Dendritic cell treated with granulocyte-macrophage colony-stimulating factor and Interleukin-4, amounts not matched to agents 40 ng/mL and 50 ng/mL, for 4 days (primary cell): ENCODE measurements around the gene CAV1.

ENCODE experiments used
- H3K27ac Mint-ChIP-seq: one replicate; pipeline ENCODE4 v1.8.0; 2022; ENCODE audit warnings: mild to moderate bottlenecking, mixed read lengths
- H3K27me3 Mint-ChIP-seq: one replicate; pipeline ENCODE4 v1.8.0; 2022; ENCODE audit warnings: mild to moderate bottlenecking, mixed read lengths
- H3K36me3 Mint-ChIP-seq: one replicate; pipeline ENCODE4 v1.8.0; 2022; ENCODE audit warnings: low read depth, mixed read lengths
- H3K4me1 Mint-ChIP-seq: one replicate; pipeline ENCODE4 v1.8.0; 2022; ENCODE audit warnings: low read depth, mixed read lengths
- H3K4me3 Mint-ChIP-seq: one replicate; pipeline ENCODE4 v1.8.0; 2022; ENCODE audit warnings: mild to moderate bottlenecking, moderate library complexity, mixed read lengths
- H3K9me3 Mint-ChIP-seq: one replicate; pipeline ENCODE4 v1.8.0; 2022; ENCODE audit warnings: mixed read lengths
- intact Hi-C: fragments of 100-400 bp; cut with micrococcal nuclease; formaldehyde crosslinking; loops from one replicate; pipeline ENCODE4 v1.15.0; 2022

The CAV1 gene

GRCh38 chr7:116547347-116547746 lies 22.5 kb downstream of the CAV1 start:
- Mint-ChIP-seq H3K9me3 (no peaks in the 10 kb centered on the region), H3K36me3 (no peaks in the 10 kb centered on the region), H3K4me3 (no peak overlapping the region), H3K4me1 (peaks cover 6% of the 10 kb centered on the region), H3K27me3 (peaks cover 3% of the 10 kb centered on the region), H3K27ac (no peak overlapping the region)
- intact Hi-C loops, result no loop called here

GRCh38 chr7:116548506-116548905 lies 23.7 kb downstream of the CAV1 start:
- Mint-ChIP-seq H3K27me3 (peaks cover 3% of the 10 kb centered on the region), H3K27ac (no peak overlapping the region), H3K4me1 (peaks cover 8% of the 10 kb centered on the region), H3K4me3 (no peak overlapping the region), H3K9me3 (no peaks in the 10 kb centered on the region), H3K36me3 (no peaks in the 10 kb centered on the region)
- intact Hi-C loops, result no loop called here

GRCh38 chr7:116549370-116549769 lies 24.5 kb downstream of the CAV1 start:
- Mint-ChIP-seq H3K4me3 (no peak overlapping the region), H3K27ac (no peak overlapping the region), H3K36me3 (no peaks in the 10 kb centered on the region), H3K27me3 (peaks cover 2% of the 10 kb centered on the region), H3K4me1 (peaks cover 12% of the 10 kb centered on the region), H3K9me3 (no peaks in the 10 kb centered on the region)
- intact Hi-C loops, result no loop called here

- no peak overlapping the region for H3K4me3 Mint-ChIP-seq
- peaks cover 17% of the 10 kb centered on the region for H3K4me1 Mint-ChIP-seq
- H3K9me3 Mint-ChIP-seq, result no peaks in the 10 kb centered on the region
- intact Hi-C loops, result no loop called here
- no peaks in the 10 kb centered on the region for H3K36me3 Mint-ChIP-seq
- no peak overlapping the region for H3K27ac Mint-ChIP-seq
- peaks cover 3% of the 10 kb centered on the region for H3K27me3 Mint-ChIP-seq
Measured at GRCh38 chr7:116551692-116552091, 26.9 kb downstream of the CAV1 start.

- no peak overlapping the region for H3K4me3 Mint-ChIP-seq
- H3K27me3 Mint-ChIP-seq, result peaks cover 4% of the 10 kb centered on the region
- peaks cover 17% of the 10 kb centered on the region for H3K4me1 Mint-ChIP-seq
- H3K36me3 Mint-ChIP-seq, result no peaks in the 10 kb centered on the region
- intact Hi-C loops, result no loop called here
- H3K9me3 Mint-ChIP-seq, result no peaks in the 10 kb centered on the region
- no peak overlapping the region for H3K27ac Mint-ChIP-seq
Measured at GRCh38 chr7:116552602-116553001, 27.8 kb downstream of the CAV1 start.

- Mint-ChIP-seq H3K9me3 (no peaks in the 10 kb centered on the region), H3K4me1 (peaks cover 14% of the 10 kb centered on the region), H3K4me3 (no peak overlapping the region), H3K27me3 (peaks cover 8% of the 10 kb centered on the region), H3K36me3 (no peaks in the 10 kb centered on the region), H3K27ac (no peak overlapping the region)
- intact Hi-C loops, result no loop called here
Measured at GRCh38 chr7:116553168-116553964, 28.5 kb downstream of the CAV1 start.

- peaks cover 11% of the 10 kb centered on the region for H3K4me1 Mint-ChIP-seq
- H3K36me3 Mint-ChIP-seq, result no peaks in the 10 kb centered on the region
- intact Hi-C loops, result no loop called here
Measured at GRCh38 chr7:116554436-116554835, 29.6 kb downstream of the CAV1 start.

GRCh38 chr7:116554911-116555310 lies 30.1 kb downstream of the CAV1 start:
- H3K4me1 Mint-ChIP-seq, result peaks cover 11% of the 10 kb centered on the region
- peaks cover 8% of the 10 kb centered on the region for H3K27me3 Mint-ChIP-seq
- intact Hi-C loops, result no loop called here
- no peak overlapping the region for H3K4me3 Mint-ChIP-seq
- no peak overlapping the region for H3K27ac Mint-ChIP-seq
- H3K9me3 Mint-ChIP-seq, result no peaks in the 10 kb centered on the region
- H3K36me3 Mint-ChIP-seq, result no peaks in the 10 kb centered on the region

More at GRCh38 chr7:116554436-116554835, 29.6 kb downstream of the CAV1 start:
- Mint-ChIP-seq H3K27ac (no peak overlapping the region), H3K9me3 (no peaks in the 10 kb centered on the region), H3K4me3 (no peak overlapping the region), H3K27me3 (peaks cover 8% of the 10 kb centered on the region)

- Mint-ChIP-seq H3K4me1 (peaks cover 11% of the 10 kb centered on the region), H3K9me3 (peaks cover 3% of the 10 kb centered on the region), H3K36me3 (no peaks in the 10 kb centered on the region), H3K27ac (no peak overlapping the region), H3K4me3 (no peak overlapping the region), H3K27me3 (peaks cover 10% of the 10 kb centered on the region)
- intact Hi-C loops, result no loop called here
Measured at GRCh38 chr7:116557066-116557585, 32.3 kb downstream of the CAV1 start.

- Mint-ChIP-seq H3K27ac (no peak overlapping the region), H3K27me3 (peaks cover 12% of the 10 kb centered on the region), H3K36me3 (no peaks in the 10 kb centered on the region), H3K9me3 (peaks cover 11% of the 10 kb centered on the region), H3K4me1 (peaks cover 15% of the 10 kb centered on the region), H3K4me3 (no peak overlapping the region)
- intact Hi-C loops, result no loop called here
Measured at GRCh38 chr7:116557901-116558300, 33.1 kb downstream of the CAV1 start.

GRCh38 chr7:116560021-116560970 lies 35.5 kb downstream of the CAV1 start:
- no peaks in the 10 kb centered on the region for H3K36me3 Mint-ChIP-seq
- no peak overlapping the region for H3K27ac Mint-ChIP-seq
- peaks cover 5% of the 10 kb centered on the region for H3K4me1 Mint-ChIP-seq
- intact Hi-C loops, result no loop called here
- H3K27me3 Mint-ChIP-seq, result peaks cover 9% of the 10 kb centered on the region
- H3K4me3 Mint-ChIP-seq, result no peak overlapping the region
- peaks cover 12% of the 10 kb centered on the region for H3K9me3 Mint-ChIP-seq

GRCh38 chr7:116561697-116562483 lies 37.1 kb downstream of the CAV1 start:
- H3K4me3 Mint-ChIP-seq, result no peak overlapping the region
- H3K9me3 Mint-ChIP-seq, result peaks cover 12% of the 10 kb centered on the region
- no peak overlapping the region for H3K27ac Mint-ChIP-seq
- H3K4me1 Mint-ChIP-seq, result peaks cover 4% of the 10 kb centered on the region
- no peaks in the 10 kb centered on the region for H3K36me3 Mint-ChIP-seq
- intact Hi-C loops, result no loop called here
- H3K27me3 Mint-ChIP-seq, result peaks cover 9% of the 10 kb centered on the region

- Mint-ChIP-seq H3K4me3 (no peak overlapping the region), H3K27me3 (peaks cover 8% of the 10 kb centered on the region), H3K27ac (no peak overlapping the region), H3K36me3 (no peaks in the 10 kb centered on the region), H3K9me3 (peaks cover 12% of the 10 kb centered on the region), H3K4me1 (peaks cover 4% of the 10 kb centered on the region)
- intact Hi-C loops, result no loop called here
Measured at GRCh38 chr7:116562529-116563121, 37.8 kb downstream of the CAV1 start.
